Lung (tissue), 12 donors: Measurements from ENCODE around the gene DCDC2. TPM values are rescaled to one million over a fixed set of nuclear protein-coding genes. Genes with fewer than 3 reads are reported as not detected.

Experiments used
- ATAC-seq: fragments of 200-7000 bp; cut with Tn5 transposase; one replicate; pipeline ENCODE4 v1.9.1; 2020; ENCODE audit warnings: moderate number of reproducible peaks; ENCODE audit not compliant: insufficient read depth, low FRiP score
- DNase-seq, 3 donors: peaks; one replicate each; pipeline ENCODE4 v3.0.0-alpha.2; 2013 to 2017
- H3K27ac ChIP-seq, 2 donors: one replicate each; pipeline ENCODE4 v1.5.1; 2013; ENCODE audit warnings: mild to moderate bottlenecking in 2 of 2, moderate library complexity in 2 of 2, control low read depth in 1 of 2, inconsistent platforms in 1 of 2, low read depth in 1 of 2, low read length in 1 of 2
- H3K27me3 ChIP-seq, 3 donors: one replicate each; pipeline ENCODE4 v1.5.1; 2013; ENCODE audit warnings: low read length in 2 of 3; ENCODE audit not compliant: control insufficient read depth in 3 of 3, insufficient read depth in 3 of 3
- H3K36me3 ChIP-seq, 4 donors: one replicate each; pipeline ENCODE4 v1.5.1; 2013; ENCODE audit warnings: low read length in 4 of 4, mild to moderate bottlenecking in 1 of 4, moderate library complexity in 1 of 4; ENCODE audit not compliant: control insufficient read depth in 4 of 4, insufficient read depth in 4 of 4
- H3K4me1 ChIP-seq, 5 donors: one replicate each; pipeline ENCODE4 v1.5.1; 2013; ENCODE audit warnings: low read length in 5 of 5, mild to moderate bottlenecking in 2 of 5, moderate library complexity in 1 of 5; ENCODE audit not compliant: control insufficient read depth in 5 of 5, insufficient read depth in 5 of 5
- H3K4me3 ChIP-seq: one replicate; pipeline ENCODE4 v1.5.1; 2013; ENCODE audit warnings: mild to moderate bottlenecking, control low read depth, moderate library complexity
- H3K9ac ChIP-seq, 2 donors: one replicate each; pipeline ENCODE4 v1.5.1; 2013; ENCODE audit warnings: low read length in 2 of 2, control low read depth in 1 of 2; ENCODE audit not compliant: insufficient read depth in 1 of 2
- H3K9me3 ChIP-seq, 4 donors: one replicate each; pipeline ENCODE4 v1.5.1; 2013; ENCODE audit warnings: low read length in 3 of 4, mild to moderate bottlenecking in 1 of 4, moderate library complexity in 1 of 4; ENCODE audit not compliant: control insufficient read depth in 4 of 4, insufficient read depth in 3 of 4
- CTCF ChIP-seq: IDR thresholded peaks from 2 replicates; pipeline ENCODE4 v1.5.1; 2012; ENCODE audit warnings: mild to moderate bottlenecking; ENCODE audit errors: control extremely low read depth, extremely low read depth
- WGBS, 2 donors: extraction: QIAGEN DNeasy Blood & Tissue Kit; methylation state at CpG; one replicate each; pipeline ENCODE4 v1.1.7; 2013; 5-methylcytosine and 5-hydroxymethylcytosine counted together
- polyA plus RNA-seq, 2 donors: library from polyadenylated mRNA; stranded (reverse); fragments of 200-250 nt; gene quantifications; one replicate each; pipeline ENCODE4 v1.2.1, GENCODE V29; 2013
- total RNA-seq, 2 donors: library from RNA; depleted of rRNA in 1 of 2; stranded (reverse); fragments of >200 nt in 1 of 2; gene quantifications; one replicate each; pipeline ENCODE4 v1.2.1, GENCODE V29; 2014 to 2021
- donor health status: control.
- donor health status: control.
- donor health status: Bipolar disorder and iron deficiency.
- donor health status: healthy.
- donor health status: DM: yes; HTN: yes; CAD: no.

DCDC2 gene
- total and polyA plus RNA-seq, 4 donors: 2.3 to 14.2 (median 6.2) TPM

GRCh38 chr6:24284006-24284405, 73.9 kb downstream of the DCDC2 start:
- Histone ChIP-seq H3K36me3 (no peaks in the 10 kb centered on the region), H3K9ac (no peak overlapping the region), H3K4me1 (peaks cover 3 to 13% (median 6%) of the 10 kb centered on the region in 5 donors), H3K4me3 (no peak overlapping the region), H3K27me3 (no peaks in the 10 kb centered on the region), H3K27ac (no peak overlapping the region), H3K9me3 (no peaks in the 10 kb centered on the region)
- no peak for DNase-seq
- TF ChIP-seq CTCF: no peak
- ATAC-seq: no peak
- 80 to 84% methylated on average over 10 of the region's 10 CpGs for WGBS, 2 donors

GRCh38 chr6:24283043-24283985, 74.5 kb downstream of the DCDC2 start:
- WGBS, 2 donors: 5 to 7% methylated on average over 10 of the region's 10 CpGs
- TF ChIP-seq CTCF: no peak
- H3K4me3 ChIP-seq: no peak overlapping the region
- H3K9ac ChIP-seq: no peak overlapping the region
- H3K27me3 ChIP-seq: no peaks in the 10 kb centered on the region
- peaks cover 3 to 13% (median 6%) of the 10 kb centered on the region in 5 donors for H3K4me1 ChIP-seq
- no peaks in the 10 kb centered on the region for H3K9me3 ChIP-seq
- H3K36me3 ChIP-seq: no peaks in the 10 kb centered on the region
- ATAC-seq (peak; percentile 88), DNase-seq (peak; percentile 73 to 89 (median 86))
- H3K27ac ChIP-seq: no peak overlapping the region

- ATAC-seq (no peak), DNase-seq (peak in 2 of 3 donors; percentile 17 to 31)
- H3K9ac ChIP-seq: no peak overlapping the region
- WGBS, 2 donors: 5 to 13% methylated on average over 1 of the region's 1 CpG
- no peak for TF ChIP-seq CTCF
- H3K9me3 ChIP-seq: no peaks in the 10 kb centered on the region
- peaks cover 0 to 5% (median 0%) of the 10 kb centered on the region in 5 donors for H3K4me1 ChIP-seq
- H3K36me3 ChIP-seq: no peaks in the 10 kb centered on the region
- no peaks in the 10 kb centered on the region for H3K27me3 ChIP-seq
- H3K4me3 ChIP-seq: no peak overlapping the region
- no peak overlapping the region for H3K27ac ChIP-seq
Measured at GRCh38 chr6:24274441-24275083, 83.3 kb downstream of the DCDC2 start.
